HepG2 (cell line): ENCODE measurements around the gene RB1. TPM values are rescaled to one million over a fixed set of nuclear protein-coding genes. Genes with fewer than 3 reads are reported as not detected.

Experiments used
- AGO1 ChIP-seq: fragments of 200-400 bp; formaldehyde crosslinking; IDR thresholded peaks from 2 replicates; pipeline ENCODE4 v1.6.1; 2017; ENCODE audit warnings: mild to moderate bottlenecking, low read depth, low read length, moderate library complexity; ENCODE audit not compliant: poor library complexity, severe bottlenecking
- ARNT ChIP-seq: fragments of 450-650 bp; IDR thresholded peaks from 2 replicates; pipeline ENCODE4 v1.6.1; 2017
- BATF2 ChIP-seq: sonication (generic); formaldehyde crosslinking; IDR thresholded peaks from 2 replicates; pipeline ENCODE4 v1.8.0; 2022; ENCODE audit warnings: mild to moderate bottlenecking, missing genetic modification reagents, moderate library complexity
- GLI4 ChIP-seq: sonication (generic); formaldehyde crosslinking; IDR thresholded peaks from 2 replicates; pipeline ENCODE4 v1.5.1; 2020; ENCODE audit warnings: missing genetic modification reagents, mild to moderate bottlenecking, moderate library complexity, borderline replicate concordance
- KDM1A ChIP-seq: IDR thresholded peaks from 2 replicates; pipeline ENCODE4 v1.6.1; 2016; ENCODE audit warnings: missing compliant biosample characterization
- NR1H2 ChIP-seq: sonication (generic); formaldehyde crosslinking; IDR thresholded peaks from 2 replicates; pipeline ENCODE4 v1.8.1; 2022; ENCODE audit warnings: low read depth, missing genetic modification reagents, borderline replicate concordance
- POLR2A ChIP-seq, 2 experiments: IDR thresholded peaks; 2 replicates each; pipeline ENCODE4 v1.6.1; 2011; ENCODE audit warnings: low read depth in 2 of 2, low read length in 2 of 2, mild to moderate bottlenecking in 1 of 2, moderate library complexity in 1 of 2; ENCODE audit not compliant: insufficient read depth in 1 of 2
- POLR2AphosphoS2 ChIP-seq: IDR thresholded peaks from 2 replicates; pipeline ENCODE4 v1.6.1; 2011; ENCODE audit warnings: low read depth, low read length, improper control_type of control experiment
- RFXANK ChIP-seq: IDR thresholded peaks from 2 replicates; pipeline ENCODE4 v1.6.1; 2016
- RXRB ChIP-seq: IDR thresholded peaks from 2 replicates; pipeline ENCODE4 v1.6.1; 2016; ENCODE audit warnings: borderline replicate concordance, missing genetic modification reagents, missing compliant biosample characterization
- SMAD3 ChIP-seq: sonication (generic); formaldehyde crosslinking; IDR thresholded peaks from 2 replicates; pipeline ENCODE4 v1.4.0; 2020; ENCODE audit warnings: missing genetic modification reagents
- TOE1 ChIP-seq: sonication (generic); formaldehyde crosslinking; IDR thresholded peaks from 2 replicates; pipeline ENCODE4 v1.4.0; 2020; ENCODE audit warnings: mild to moderate bottlenecking, missing genetic modification reagents
- ZC3H4 ChIP-seq: sonication (generic); formaldehyde crosslinking; IDR thresholded peaks from 2 replicates; pipeline ENCODE4 v1.4.0; 2020; ENCODE audit warnings: missing genetic modification reagents, borderline replicate concordance
- ZFP91 ChIP-seq: sonication (generic); formaldehyde crosslinking; IDR thresholded peaks from 2 replicates; pipeline ENCODE4 v1.9.0; 2022; ENCODE audit warnings: missing genetic modification reagents, mild to moderate bottlenecking, borderline replicate concordance
- ZMYM2 ChIP-seq: sonication (generic); formaldehyde crosslinking; IDR thresholded peaks from 2 replicates; pipeline ENCODE4 v1.8.0; 2022; ENCODE audit warnings: mild to moderate bottlenecking, missing genetic modification reagents
- ZNF432 ChIP-seq: sonication (generic); formaldehyde crosslinking; IDR thresholded peaks from 2 replicates; pipeline ENCODE4 v1.5.0; 2020; ENCODE audit warnings: missing genetic modification reagents, mild to moderate bottlenecking, borderline replicate concordance
- ZNF513 ChIP-seq: sonication (generic); formaldehyde crosslinking; conservative IDR thresholded peaks from 2 replicates; pipeline ENCODE4 v1.5.0; 2020; ENCODE audit warnings: missing genetic modification reagents
- ZNF574 ChIP-seq: sonication (generic); formaldehyde crosslinking; IDR thresholded peaks from 2 replicates; pipeline ENCODE4 v1.4.0; 2020; ENCODE audit warnings: missing genetic modification reagents
- ZNF740 ChIP-seq: sonication (generic); formaldehyde crosslinking; IDR thresholded peaks from 2 replicates; pipeline ENCODE4 v1.4.0; 2020; ENCODE audit warnings: missing genetic modification reagents
- ZNF800 ChIP-seq: sonication (generic); formaldehyde crosslinking; IDR thresholded peaks from 2 replicates; pipeline ENCODE4 v1.4.0; 2020; ENCODE audit warnings: missing genetic modification reagents
- ZSCAN25 ChIP-seq: sonication (generic); formaldehyde crosslinking; IDR thresholded peaks from 2 replicates; pipeline ENCODE4 v1.8.0; 2022; ENCODE audit warnings: mild to moderate bottlenecking, missing genetic modification reagents
- polyA plus RNA-seq, 8 experiments: library from polyadenylated mRNA; depleted of rRNA in 3 of 8; stranded (reverse) in 7 of 8; unstranded in 1 of 8; fragments of >200 nt; fragmentation: Illumina TruSeq in 4 of 8; extraction: Trizol in 4 of 8; gene quantifications; 2 replicates each; pipeline versions ENCODE4 v1.2.1 to v1.2.3, GENCODE V29; 2011 to 2016; ENCODE audit warnings: low read depth in 4 of 8, missing spikeins in 1 of 8, mixed read lengths in 1 of 8; ENCODE audit not compliant: insufficient read depth in 1 of 8
- total RNA-seq, 5 experiments: library from RNA; depleted of rRNA; stranded (reverse); fragments of >200 nt; fragmentation: Illumina TruSeq; extraction: Trizol; gene quantifications; 2 replicates each; pipeline ENCODE4 v1.2.3, GENCODE V29; 2016; ENCODE audit warnings: low read depth in 1 of 5

RB1 gene
- total and polyA plus RNA-seq, 2 of the 13 experiments (the other 11 are each of a cell fraction or from before 2014, with no cell fraction given), result 15.6 to 23.7 TPM

DNA sequence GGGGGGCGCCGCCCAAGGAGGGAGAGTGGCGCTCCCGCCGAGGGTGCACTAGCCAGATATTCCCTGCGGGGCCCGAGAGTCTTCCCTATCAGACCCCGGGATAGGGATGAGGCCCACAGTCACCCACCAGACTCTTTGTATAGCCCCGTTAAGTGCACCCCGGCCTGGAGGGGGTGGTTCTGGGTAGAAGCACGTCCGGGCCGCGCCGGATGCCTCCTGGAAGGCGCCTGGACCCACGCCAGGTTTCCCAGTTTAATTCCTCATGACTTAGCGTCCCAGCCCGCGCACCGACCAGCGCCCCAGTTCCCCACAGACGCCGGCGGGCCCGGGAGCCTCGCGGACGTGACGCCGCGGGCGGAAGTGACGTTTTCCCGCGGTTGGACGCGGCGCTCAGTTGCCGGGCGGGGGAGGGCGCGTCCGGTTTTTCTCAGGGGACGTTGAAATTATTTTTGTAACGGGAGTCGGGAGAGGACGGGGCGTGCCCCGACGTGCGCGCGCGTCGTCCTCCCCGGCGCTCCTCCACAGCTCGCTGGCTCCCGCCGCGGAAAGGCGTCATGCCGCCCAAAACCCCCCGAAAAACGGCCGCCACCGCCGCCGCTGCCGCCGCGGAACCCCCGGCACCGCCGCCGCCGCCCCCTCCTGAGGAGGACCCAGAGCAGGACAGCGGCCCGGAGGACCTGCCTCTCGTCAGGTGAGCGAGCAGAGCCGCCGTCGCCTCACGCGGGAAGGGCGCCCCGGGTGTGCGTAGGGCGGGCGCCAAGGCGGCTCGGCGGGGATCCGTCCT lies at the start of gene RB1 (continued):
- TF ChIP-seq ZNF740 (0 out of 2 replicates have a peak, but pooled peaks have one; percentile 8), RFXANK (0 out of 2 replicates have a peak, but pooled peaks have one; percentile 68), ZNF513 (CRISPR knock-in tag) (no peak), POLR2A (IDR thresholded peaks at IDR 0.05; ENCODE audit: insufficient read depth in 1 of 2, low read depth in 2 of 2, low read length in 2 of 2) (peak; percentile 73 to 82), ZC3H4 (CRISPR knock-in tag) (no peak), ZNF800 (peak; percentile 42; the same call in 1 of the 2 replicates), ZMYM2 (CRISPR knock-in tag) (peak; percentile 76), ZSCAN25 (CRISPR knock-in tag) (no peak; the same call in 1 of the 2 replicates), RXRB (no peak), BATF2 (CRISPR knock-in tag) (0 out of 2 replicates have a peak, but pooled peaks have one; percentile 38), ZNF432 (CRISPR knock-in tag) (no peak), TOE1 (CRISPR knock-in tag) (no peak), NR1H2 (CRISPR knock-in tag) (peak; percentile 54; the same call in 1 of the 2 replicates), KDM1A (no peak), AGO1 (peak; percentile 57), ARNT (no peak), POLR2AphosphoS2 (no peak), GLI4 (0 out of 2 replicates have a peak, but pooled peaks have one; percentile 3), ZNF574 (CRISPR knock-in tag) (peak; percentile 77), SMAD3 (CRISPR knock-in tag) (no peak), ZFP91 (peak; percentile 68; the same call in 1 of the 2 replicates)
